HG03103 (cell line): ENCODE measurements around the gene TMED9.
A peak's percentile ranks its signal among the peaks of the same experiment; 100 is the strongest.

Source experiments
- ATAC-seq: cut with Tn5 transposase; IDR thresholded peaks from one replicate; pipeline ENCODE4 v1.9.1; 2021; ENCODE audit warnings: low read depth; ENCODE audit not compliant: unreplicated experiment

Gene TMED9

DNA sequence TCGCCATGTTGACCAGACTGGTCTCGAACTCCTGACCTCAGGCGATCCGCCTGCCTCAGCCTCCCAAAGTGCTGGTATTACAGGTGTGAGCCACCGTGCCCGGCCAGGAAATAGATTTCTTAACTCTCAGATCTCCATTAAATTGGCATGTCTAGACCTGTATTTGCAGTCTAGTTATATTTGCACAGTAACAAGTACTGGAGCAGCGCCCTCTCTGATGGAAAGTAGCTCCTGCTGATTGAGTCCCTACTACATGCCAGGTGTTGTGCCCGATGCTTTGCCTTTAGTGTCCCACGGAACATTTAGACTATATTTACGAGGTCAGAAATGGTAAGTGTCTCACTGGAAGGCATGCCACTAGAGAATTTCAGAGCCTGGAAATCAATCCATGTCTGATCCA, 15.8 kb upstream of the TMED9 start:
- no peak for ATAC-seq

DNA sequence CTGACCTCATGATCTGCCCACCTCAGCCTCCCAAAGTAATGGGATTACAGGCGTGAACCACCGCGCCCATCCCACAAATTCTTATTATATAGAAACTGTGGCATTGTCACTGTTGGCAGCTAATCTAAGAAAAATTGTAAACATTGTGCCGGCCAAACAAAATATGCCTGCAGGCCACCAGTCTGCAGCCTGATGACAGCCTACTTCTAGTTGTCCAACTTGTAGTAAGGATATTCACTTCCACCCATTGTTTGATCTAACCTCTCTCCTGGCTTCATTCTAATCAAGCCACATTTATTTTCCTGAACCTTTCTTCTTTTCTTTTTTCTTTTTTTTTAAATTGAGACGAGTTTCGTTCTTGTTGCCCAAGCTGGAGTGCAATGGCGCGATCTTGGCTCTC, 13.7 kb upstream of the TMED9 start:
- ATAC-seq = no peak

DNA sequence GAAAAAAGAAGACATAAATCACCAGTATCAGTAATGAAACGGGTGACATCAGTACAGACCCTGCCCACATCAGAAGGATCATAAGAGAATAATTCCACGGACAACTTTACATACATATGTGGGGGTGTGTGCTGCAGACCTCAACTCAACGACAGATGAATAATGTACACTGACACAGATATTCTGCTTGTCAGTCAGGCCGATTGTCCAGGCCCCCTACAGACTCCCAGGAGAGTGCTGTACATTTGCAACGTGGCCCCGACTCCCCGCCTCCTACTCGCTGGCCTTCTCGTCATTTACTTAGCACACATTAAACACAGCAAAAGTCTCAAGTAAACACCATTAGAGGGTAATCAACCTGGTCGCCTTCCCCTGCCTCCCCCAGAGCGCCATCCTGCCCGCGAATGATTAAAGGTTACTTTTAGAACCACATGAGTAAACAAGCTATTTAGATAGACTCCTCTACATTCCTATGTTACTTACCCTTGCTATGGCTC, 3.5 kb upstream of the TMED9 start:
- ATAC-seq = no peak

DNA sequence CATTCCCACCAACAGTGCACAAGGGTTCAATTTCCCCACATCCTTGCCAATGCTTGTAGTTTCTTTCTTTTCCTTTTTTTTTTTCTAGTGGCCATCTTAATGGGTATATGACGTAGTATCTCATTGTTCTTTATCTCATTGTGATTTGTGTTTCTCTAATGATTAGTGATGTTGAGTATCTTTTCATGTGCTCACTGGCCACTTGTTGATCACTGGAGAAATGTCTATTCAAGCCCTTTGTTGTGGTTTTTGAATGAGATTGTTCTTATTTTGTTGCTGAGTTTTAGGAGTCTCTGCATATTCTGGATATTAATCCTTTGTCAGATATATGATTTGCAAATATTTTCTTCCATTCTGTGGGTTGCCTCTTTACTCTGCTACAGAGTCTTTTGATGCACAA, 1.6 kb upstream of the TMED9 start:
- no peak for ATAC-seq

DNA sequence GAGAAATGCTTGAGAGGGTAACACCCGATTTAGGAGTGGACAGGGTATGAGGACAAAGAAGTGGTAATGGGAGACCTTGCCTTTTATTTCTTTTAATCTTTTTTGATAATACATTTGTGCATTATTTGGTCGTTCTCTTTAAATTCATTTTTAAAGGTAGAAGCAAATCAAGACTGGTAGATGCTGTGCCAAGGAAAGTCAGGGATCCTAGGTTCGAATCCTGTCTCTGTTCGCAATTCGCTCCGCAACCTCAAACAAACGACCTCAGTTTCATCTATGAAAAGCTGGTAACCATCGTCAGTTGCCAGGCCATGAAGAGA, 353 bp upstream of the TMED9 start:
- ATAC-seq = no peak

DNA sequence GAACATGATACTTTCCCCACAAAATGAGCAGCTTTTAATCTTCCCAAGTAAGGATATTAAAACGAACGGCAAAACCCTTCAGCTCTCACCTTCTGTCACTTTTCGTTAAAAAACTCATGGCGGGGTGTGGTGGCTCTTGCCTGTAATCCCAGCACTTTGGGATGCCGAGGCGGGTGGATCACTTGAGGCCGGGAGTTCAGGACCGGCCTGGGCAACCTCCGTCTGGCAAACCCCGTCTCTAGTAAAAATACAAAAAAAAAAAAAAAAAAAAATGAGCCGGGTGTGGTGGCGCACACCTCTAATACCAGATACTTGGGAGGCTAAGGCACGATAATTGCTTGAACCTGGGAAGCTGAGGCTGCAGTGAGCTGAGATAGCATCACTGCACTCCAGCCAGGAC, 902 bp downstream of the TMED9 start:
- ATAC-seq = no peak

DNA sequence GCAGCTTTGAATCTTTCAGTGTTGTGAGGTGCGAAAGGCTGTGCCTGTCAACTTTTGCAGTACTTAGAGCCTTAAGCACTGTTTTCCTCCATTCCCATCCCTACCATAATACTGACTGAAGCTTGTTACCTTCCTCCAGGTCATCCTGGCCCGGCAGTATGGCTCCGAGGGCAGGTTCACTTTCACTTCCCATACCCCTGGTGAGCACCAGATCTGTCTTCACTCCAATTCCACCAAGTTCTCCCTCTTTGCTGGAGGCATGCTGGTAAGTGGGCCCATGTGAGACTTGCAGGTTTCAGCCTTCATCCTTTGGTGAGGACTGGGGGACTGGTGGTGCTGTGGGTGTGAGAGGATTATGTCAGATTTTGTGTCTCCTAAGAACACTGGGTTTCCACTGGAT, 1.5 kb downstream of the TMED9 start:
- ATAC-seq = no peak

DNA sequence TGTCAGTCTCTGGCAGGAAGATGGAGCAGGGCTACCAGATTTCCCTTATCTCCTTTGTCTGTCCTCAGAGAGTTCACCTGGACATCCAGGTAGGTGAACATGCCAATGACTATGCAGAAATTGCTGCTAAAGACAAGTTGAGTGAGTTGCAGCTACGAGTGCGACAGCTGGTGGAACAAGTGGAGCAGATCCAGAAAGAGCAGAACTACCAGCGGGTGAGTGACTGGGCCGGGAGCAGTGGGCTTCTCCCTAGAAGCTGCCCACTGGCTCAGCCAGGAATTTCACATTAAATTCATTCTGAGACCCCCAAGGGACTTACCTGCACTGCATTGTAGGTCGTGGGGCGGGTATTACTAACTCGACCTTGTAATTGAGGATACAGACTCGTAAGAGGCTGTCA, 2.1 kb downstream of the TMED9 start:
- ATAC-seq = no peak

DNA sequence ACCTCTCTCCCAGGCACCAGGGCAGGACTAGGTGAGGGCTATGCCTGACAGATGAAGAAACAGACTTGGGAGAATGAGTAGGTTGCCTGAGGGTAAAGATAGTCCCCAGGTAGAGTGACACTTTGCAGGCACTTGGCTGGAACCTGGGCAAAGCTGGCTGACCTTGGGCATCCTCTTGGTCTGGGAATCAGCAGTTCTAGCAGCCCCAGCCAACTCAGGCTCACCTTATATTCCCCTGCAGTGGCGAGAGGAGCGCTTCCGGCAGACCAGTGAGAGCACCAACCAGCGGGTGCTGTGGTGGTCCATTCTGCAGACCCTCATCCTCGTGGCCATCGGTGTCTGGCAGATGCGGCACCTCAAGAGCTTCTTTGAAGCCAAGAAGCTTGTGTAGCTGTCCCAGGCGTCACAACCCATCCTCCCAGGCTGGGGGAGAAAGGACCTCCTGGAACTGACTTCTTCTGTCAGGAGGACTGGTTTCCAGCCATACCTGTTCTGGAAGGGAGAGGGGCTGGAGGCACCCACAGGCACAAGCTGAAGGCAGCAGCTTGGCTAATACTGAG, 3.1 kb downstream of the TMED9 start:
- no peak for ATAC-seq

DNA sequence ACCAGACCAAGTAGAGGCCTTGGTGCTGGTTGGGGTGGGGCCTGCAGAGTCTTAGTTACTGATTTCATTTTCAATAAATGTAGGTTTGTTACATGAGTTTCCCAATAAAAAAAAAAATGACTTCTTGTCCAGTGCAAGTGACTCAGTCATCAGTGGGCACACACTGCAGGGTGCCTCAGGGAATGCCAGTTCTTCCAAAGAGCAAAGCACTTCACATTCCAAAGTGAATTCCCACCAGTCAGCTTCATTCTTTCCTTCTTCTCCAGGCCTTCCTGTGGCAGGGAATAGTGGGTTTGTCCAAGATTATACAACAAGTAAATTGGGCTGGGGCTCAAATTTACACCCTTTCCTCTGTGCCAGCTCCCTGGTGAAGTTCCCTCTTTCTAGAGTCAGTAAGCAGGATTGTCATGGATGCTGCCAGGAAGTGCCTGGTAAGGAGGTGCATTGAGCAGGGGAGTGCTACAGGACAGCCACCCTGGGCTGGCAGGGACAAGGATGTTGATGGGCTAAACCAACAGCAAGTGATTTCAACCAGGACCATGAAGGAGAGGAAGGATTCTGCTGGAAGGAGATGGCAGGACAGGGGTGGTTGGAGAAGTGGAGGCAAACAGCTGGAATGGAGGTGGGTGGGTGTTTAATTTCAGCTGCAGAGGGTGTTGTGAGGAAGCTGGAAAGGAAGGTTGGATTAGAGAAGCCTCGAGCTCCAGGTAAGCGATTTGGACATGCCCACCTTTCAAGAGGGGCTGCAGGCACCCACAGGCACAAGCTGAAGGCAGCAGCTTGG, 4.2 kb downstream of the TMED9 start:
- ATAC-seq = no peak

DNA sequence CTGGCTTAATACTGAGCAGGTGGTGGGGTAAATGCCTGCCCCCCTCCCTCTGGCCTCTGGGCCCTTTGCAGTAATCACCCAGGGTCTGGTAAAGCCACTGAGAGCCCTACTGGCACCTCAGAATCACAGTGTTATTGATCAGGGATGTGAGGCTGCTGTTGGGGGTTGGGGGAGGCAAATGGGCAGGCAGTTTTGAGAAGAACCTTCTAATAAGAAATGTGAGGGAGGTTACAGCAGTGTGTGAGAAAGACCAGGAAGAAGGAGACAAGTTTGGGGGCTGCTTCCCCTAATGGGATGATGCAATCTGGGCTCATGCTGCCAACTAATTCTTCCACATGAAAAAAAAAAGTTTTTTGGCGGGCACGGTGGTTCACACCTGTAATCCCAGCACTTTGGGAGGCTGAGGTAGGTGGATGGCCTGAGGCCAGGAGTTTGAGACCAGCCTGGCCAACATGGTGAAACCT, 4.8 kb downstream of the TMED9 start:
- ATAC-seq = no peak

DNA sequence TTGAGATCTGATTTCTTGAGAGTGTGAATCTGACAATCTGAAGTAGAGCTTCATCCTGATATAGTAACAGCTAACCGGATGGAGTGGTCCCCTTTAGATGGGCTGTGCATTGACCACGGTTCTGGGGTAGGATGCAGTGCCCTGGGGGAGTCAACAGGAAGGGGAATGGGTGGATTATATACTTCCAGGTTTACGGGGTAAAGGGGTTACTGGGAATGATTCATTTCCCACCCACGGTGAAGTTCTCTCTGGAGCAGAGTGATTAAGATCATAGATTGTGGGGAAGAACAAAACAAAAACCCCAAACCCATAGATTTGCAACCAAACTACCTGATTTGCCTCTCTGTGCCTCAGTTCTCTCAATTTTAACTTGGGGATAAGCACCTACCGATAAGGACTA, 6.5 kb downstream of the TMED9 start:
- no peak for ATAC-seq

DNA sequence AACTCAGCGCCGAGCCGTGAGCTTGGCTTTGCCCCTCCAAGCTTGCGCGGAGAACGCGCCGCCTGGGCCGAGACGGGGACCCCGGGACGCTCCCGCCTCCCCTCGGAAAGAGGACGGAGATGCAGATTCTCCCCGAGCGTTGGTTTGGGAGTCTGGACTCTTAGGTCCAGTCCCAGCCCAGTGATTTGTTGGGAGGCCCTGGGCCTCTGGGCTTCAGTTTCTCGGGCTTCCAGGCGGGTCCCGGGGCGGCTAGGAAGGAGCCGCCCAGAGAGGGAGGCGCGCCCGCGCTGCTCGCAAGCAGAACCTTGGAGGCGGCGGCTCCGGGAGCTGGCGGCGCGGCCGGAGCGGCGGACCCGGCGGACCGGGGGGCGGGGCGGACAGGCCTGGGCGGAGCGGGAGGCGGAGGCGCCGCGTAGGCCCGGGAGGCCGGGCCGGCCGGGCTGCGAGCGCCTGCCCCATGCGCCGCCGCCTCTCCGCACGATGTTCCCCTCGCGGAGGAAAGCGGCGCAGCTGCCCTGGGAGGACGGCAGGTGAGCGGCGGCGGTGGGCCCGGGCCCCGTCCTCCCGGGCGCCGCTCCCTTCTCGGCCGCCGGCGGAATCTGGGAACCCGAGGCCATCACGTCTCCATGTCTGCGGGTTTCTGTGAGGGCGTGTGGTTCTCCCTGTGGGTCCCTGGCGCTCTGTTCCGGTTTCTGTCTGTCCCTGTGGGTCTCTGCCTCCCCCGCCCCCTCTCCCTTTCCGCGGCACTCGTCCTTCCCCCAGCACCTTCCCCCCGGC, 7.9 kb downstream of the TMED9 start, which contains the start of gene B4GALT7:
B4GALT7 (plus strand) TSS at position 402 of the 777 bp plus-strand sequence; CDS start at position 481, 79 bp downstream.
- ATAC-seq = peak; percentile 82

DNA sequence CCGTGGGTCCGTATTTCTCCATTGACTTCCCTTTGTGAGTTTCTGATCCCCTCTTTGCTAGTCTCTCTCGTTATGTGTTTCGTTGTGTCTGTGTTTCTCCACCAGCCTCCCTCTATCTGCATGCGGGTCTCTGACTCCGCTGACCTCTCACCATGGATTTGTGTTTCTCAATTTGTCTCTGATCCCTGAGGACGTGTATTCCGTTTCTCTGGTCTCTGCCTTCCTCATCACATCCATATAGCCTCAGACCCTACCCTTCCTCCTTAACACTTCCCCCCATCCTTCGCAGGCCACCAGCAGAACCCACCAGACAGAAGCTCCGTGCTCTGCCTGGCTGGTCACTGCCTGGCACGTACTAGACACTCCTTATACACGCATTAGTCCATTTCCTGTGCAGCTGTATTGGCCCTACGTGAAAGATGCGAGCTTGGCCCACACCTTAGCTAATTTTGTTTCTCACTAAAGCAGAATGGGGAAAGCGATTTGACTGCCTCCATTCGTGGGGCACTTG, 8.6 kb downstream of the TMED9 start:
- no peak for ATAC-seq

DNA sequence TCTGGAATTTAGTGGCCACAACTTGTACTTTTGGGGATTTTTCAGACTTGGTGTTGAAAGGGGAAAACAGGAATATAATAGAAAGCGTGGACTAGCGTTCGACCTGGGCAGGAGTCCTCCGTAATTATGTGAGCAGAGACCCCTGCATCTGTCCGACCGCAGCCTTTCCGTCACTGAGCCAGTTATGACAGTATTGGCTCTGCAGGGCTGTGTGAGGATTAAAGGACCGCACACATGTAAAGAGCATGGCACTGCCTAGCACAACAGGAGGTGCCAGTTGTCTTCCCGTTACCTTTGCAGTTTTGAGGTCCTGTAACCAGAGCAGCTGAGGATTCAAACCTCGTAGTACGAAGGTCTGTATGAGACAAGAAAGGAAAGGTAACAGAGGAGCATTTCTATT, 9.1 kb downstream of the TMED9 start:
- no peak for ATAC-seq

DNA sequence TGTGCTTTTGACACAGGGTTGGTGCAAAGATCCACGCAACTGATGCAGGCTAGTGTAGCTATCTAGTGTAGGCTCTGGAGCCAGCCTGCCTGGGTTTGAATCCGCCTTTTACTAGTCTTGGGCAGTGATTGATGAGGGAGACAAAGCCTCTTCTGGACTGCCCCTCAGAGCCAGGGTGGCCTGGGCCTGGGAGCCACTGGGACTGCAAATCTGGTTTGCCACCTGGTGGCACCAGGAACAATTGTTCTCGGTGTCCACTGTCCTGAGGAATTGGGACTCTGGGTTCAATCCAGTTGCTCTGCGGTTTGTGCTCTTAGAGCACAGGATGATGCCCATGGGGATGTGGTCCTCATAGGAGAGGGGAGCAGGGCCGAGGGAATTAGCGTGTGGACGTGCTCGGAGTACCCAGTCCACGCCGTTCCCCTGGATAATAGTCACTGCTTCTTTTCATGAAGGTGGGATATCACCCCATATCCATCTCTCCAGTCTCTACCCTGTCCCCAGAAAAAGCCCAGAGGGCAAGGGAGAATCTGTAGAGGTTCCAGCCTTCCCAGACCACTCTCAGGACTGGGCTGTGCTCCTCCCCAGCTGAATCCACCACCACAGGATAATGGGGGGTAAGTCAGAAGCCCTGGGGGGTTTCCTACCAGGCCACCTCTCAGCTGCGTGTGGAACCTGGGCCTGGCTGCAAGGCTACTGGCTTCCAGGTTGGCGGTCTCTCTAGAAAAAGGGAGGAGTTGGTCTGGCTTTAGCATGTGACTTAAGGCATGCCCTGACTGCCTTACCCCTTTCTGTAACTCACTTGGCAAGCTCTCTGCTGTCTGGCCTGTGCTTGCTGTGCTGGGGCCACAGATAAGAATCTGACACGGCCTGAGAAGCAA, 9.8 kb downstream of the TMED9 start:
- no peak for ATAC-seq

DNA sequence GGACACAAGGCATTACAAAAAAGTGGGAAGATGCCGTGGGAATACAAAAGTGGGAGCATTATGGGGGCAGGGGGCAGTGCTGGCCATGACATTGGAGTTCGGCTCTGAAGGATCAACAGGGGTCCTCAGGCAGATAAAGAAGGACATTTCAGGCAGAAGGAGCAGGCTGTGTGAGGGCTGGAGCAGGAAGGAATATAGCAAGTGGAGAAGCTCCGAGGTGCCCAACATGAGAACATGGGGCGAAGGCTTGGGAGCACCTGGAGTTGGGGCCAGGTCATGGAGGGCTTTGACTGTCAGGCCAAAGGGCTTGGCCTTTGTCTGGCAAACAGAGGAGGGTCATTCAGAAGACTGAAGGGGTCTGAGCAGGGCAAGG, 10.4 kb downstream of the TMED9 start:
- ATAC-seq = no peak

DNA sequence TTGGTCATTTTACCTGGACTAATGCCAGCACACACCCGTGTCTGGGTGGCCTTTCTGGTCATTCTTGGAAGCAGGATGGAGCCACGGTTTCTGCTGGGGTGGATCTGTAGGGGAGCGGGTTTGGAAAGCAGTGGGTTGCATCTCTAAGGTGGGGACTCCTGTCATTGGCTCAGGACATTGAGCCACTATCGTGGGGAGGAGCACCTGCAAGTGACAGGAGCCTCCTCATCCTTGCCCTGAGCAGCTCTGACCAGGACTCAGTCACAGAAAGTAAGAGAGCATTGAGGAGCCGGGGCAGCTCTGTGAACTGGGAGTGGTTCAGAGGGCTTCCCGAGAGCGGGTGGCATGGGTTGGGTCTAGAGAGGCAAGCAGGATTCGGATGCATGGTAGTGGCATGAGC, 11.6 kb downstream of the TMED9 start:
- ATAC-seq = no peak

DNA sequence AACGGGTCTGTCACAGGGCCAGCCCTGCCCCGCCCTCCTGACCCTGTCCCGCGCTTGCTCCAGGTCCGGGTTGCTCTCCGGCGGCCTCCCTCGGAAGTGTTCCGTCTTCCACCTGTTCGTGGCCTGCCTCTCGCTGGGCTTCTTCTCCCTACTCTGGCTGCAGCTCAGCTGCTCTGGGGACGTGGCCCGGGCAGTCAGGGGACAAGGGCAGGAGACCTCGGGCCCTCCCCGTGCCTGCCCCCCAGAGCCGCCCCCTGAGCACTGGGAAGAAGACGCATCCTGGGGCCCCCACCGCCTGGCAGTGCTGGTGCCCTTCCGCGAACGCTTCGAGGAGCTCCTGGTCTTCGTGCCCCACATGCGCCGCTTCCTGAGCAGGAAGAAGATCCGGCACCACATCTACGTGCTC, 12.1 kb downstream of the TMED9 start:
- no peak for ATAC-seq

DNA sequence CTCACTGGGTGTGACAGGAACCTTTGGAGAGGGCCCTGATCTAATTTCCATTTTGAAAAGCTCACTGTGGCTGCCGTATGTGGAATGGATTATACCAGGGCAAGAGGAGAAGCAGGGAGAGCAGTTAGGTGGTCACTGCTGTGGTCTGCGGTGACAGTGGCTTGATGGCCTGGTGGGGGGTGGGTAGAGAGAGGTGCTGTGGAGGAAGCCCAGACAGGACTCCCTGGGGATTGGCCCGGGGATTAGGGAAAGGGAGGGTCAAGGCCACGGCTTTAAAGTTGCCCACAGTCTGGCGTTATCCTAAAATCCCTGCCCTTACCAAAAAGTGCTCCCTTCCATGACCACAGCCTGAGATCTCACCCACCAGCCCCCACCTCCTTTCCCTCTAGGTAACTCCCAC, 12.7 kb downstream of the TMED9 start:
- no peak for ATAC-seq
